ENCODE results near the gene WWOX.

DNA sequence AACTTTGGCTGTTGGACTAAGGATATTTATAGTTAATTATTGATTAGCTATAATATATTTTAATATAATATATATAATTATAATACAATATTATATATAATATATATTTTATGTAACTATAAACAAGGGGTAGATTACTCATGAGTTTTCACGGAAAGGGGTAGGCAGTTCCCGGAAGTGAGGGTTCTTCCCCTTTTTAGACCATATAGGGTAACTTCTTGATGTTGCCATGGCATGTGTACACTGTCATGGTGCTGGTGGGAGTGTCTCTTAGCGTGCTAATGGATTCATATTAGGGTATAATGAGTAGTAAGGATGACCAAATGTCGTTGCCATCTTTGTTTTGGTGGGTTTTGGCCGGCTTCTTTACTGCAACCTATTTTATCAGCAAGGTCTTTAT lies 315.6 kb downstream of the WWOX start:
- TF ChIP-seq, protein P1, sequence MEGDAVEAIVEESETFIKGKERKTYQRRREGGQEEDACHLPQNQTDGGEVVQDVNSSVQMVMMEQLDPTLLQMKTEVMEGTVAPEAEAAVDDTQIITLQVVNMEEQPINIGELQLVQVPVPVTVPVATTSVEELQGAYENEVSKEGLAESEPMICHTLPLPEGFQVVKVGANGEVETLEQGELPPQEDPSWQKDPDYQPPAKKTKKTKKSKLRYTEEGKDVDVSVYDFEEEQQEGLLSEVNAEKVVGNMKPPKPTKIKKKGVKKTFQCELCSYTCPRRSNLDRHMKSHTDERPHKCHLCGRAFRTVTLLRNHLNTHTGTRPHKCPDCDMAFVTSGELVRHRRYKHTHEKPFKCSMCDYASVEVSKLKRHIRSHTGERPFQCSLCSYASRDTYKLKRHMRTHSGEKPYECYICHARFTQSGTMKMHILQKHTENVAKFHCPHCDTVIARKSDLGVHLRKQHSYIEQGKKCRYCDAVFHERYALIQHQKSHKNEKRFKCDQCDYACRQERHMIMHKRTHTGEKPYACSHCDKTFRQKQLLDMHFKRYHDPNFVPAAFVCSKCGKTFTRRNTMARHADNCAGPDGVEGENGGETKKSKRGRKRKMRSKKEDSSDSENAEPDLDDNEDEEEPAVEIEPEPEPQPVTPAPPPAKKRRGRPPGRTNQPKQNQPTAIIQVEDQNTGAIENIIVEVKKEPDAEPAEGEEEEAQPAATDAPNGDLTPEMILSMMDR (IDR thresholded peaks at IDR 0.05) = no peak
- TF ChIP-seq POLR2A (IDR thresholded peaks at IDR 0.05) (no peak), EP300 (IDR thresholded peaks at IDR 0.05) (no peak)

Data from gastroesophageal sphincter (tissue), 3 donors.